Stimulated activated CD8-positive, alpha-beta memory T cell treated with anti-CD3 and anti-CD28 coated beads, Interleukin-7, amount 100 ng/mL, for 1 hour (primary cell): Measurements from ENCODE around the gene PEDS1.
A peak's percentile ranks its signal among the peaks of the same experiment; 100 is the strongest.
"Not testable (repeated sequence)": the region's sequence is repeated elsewhere in the genome, so short reads cannot be mapped to it uniquely, and the experiment has no call there.

ENCODE experiments used
- DNase-seq, 2 donors: peaks; one replicate each; pipeline ENCODE4 v3.0.0-alpha.2; 2020; ENCODE audit warnings: low read depth in 2 of 2

Gene PEDS1

DNA sequence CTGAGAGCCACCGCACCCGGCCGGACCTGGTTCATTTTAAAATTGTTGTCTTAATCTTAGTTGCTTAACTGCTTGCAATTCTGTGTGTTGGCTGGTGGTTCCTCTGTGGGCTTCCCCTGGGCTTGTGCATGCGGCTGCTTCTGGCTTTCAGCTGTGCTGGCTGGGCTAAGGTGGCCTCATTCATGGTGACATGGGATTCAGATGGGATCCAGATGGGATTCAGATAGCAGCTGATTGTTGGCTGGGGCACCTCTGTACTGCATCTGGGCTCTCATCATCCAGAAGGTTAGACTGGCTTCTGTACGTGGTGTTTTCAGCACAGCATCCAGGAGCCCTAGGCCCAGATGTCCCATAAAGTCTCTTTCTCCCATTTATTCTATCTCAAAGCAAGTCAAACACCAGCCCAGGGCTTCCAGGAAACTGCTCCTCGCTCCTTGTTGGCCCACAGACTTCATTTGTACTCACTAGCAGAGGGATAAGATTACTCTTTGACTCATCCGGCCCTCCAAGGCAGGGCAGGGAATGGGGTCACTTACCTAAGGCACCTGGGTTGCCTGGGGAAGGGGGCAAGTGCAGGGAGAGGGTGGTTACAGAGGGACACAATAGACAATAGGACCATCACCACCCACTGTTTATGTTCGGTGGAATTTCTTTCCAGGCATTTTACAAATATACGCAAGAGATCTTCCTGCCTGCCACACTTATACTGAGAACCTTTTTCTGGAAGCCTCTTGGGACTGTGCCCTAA lies 10.2 kb upstream of the PEDS1 start:
- no peak for DNase-seq

DNA sequence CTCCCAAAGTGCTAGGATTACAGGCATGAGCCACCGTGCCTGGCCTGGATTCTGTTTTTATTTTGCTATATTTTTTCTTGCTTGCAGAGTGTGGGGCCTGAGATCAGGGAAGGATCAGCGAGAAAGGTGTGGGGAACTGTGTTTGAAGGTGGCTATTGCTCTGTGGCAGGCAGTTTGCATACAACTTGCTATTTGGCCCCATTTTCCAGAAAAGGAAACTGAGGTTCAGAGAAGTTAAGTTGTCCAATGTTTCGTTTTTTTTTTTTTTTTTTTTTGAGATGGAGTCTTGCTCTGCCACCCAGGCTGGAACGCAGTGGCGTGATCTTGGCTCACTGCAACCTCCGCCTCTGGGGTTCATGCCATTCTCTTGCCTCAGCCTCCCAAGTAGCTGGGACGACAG lies 8.0 kb upstream of the PEDS1 start:
- not testable (repeated sequence) for DNase-seq

DNA sequence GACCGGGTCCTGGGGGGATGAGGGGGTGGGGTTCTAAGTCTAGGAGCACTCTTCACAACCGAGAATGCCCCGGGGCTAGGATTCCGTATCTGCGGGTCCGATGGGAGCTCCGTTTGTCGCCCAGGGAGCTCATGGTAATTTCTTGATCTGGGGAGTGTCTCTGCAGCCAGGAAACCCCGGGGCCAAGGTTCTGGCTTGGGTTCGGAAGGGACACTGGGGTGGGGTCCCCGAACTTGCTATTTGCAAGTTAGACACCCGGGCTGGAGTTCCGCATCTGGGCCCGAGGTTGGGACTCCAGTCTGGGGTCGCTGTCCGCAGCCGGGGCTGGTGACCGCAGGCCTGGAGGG lies 397 bp downstream of the PEDS1 start:
- DNase-seq = no peak

DNA sequence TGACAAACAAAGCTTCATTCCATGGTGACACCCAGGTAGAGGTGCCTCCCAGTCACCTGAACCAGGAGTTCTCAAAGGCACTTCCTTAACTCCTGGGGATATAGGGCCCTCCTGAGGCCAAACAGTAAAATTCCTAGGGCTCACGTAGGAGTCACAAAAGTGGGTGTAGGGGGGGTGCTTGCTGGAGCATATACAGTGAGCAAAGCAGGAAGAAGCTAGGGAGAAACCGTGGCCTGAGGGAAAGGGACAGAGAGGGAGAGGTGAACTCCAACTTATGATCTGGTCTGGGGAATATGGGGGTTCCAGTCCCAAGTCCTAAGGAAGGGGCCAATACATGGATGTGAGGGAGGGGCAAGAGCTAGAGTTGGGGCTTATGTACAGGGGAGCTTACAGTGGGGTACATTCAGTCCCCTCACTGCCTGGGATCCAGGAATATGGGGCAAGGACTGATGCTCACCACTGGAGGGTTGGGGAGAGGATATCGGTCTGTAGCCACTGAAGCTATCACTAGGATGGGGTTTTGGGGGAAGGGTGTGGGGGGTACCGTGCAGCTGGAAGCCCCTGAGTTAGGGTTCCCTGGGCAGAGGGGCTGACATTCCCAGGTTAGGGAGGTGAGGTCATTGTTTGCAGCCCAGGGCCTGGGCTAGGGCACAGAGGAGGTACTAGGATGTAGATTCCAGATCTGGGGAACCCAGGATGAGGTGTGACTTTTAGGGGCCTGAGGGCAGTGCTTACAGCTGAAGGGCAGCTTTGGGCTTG lies 950 bp downstream of the PEDS1 start:
- no peak for DNase-seq

DNA sequence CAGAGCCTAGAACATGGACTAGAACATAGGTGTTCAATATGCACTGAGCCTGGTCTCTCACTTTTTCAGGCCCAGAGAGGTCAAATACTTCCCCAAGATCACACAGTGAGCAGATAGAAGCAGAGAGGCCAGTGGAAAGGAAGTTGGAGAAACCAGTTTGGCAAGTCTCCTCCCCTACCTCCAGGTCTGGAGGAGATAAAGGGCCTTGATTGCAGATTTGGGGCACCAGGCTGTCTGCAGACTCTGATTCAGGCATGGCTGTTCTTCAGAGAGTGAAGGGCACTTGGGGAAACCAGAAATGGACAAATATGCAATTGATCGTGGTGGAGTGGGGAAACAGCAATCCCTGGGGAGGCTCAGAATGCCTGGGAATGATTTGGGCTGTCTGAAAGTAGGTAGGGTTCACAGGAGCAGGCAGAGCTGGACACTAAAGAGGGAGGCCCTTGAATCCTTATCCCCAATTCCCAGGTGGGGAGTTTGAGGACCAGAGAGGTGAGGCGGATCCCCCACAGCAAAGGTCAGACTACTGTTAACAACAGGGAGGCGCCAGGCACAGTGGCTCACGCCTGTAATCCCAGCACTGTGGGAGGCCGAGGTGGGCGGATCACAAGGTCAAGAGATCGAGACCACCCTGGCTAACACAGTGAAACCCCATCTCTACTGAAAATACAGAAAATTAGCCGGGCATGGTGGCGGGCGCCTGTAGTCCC lies 2.3 kb downstream of the PEDS1 start:
- no peak for DNase-seq

DNA sequence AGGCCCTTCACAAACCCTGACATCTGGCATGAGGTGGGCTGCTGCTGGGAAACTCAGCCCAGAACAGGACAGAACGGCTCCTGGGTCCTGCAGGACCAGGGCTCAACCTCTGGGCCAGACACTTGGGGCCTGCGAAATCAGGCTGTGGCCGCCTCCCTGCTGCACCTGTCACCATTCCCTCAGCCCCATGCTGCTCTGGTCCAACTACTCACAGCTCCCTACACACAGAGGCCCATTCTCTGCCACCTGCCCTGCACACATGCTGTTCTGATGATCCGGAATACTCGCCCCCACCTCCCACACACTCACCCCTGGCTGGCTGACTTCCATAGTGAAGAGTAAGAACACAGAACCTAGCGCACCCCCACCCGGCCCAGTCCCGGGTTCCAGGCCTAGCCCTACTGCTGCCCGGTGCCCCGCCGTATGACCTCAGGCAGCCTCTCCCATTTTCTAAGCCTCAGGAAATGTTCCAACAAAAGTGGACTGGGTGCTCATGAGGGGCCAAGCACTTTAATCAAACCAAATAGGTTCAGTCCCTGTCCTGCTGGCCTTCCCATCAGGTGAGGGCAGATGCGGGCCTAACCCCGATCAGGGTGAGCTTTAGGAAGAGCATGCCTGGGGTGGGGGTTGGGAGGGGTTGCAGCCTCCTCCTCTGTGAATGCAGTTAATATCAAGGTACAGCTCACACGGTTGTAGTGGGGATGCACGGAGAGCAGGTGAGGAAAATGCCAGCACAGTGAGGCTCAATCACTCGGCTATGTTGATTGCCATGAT lies 3.9 kb downstream of the PEDS1 start:
- no peak for DNase-seq

DNA sequence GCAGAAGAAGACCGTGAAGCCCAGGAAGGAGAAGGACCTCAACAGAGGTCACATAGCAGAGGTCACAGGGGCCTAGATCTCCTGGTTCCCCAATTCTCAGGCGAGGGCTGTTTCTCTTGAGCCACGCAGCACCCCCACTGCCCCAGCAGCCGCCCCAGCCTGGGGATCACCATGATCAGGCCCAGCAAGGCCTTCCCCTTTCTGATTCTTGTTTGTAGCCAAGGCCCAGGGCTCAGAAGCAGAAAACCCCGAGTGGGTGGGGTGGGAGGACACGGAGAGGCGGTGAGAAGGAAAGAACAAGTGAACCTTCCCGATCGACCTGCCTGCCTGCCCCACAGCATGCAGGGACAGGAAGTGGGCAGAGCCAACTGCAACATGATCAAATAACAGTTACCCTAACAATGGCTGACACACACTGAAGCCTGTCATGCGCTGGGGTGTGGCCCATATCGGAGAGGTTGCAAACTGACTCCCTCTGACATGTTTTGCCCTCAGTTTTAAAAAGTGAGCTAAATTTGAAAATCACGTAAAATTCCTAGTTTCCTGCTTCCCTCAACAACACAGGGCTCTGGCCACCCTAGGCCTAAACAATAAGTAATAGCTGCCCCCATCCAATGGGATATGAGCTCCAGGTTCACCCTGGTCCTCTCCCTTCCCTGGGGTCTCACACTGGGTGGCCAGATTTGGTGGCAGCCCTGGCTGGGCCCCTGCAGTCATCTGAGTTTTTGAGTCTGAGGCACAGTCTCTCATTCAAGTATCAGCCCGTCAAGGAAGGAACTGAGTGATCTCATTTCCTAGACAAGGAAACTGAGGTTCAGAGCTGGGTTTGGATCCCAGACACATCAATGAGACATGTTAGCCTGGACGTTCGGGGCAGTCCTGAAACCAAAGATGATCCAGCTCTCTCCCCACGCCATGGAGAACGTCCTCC lies 6.5 kb downstream of the PEDS1 start:
- peak; percentile 38 to 39 for DNase-seq

DNA sequence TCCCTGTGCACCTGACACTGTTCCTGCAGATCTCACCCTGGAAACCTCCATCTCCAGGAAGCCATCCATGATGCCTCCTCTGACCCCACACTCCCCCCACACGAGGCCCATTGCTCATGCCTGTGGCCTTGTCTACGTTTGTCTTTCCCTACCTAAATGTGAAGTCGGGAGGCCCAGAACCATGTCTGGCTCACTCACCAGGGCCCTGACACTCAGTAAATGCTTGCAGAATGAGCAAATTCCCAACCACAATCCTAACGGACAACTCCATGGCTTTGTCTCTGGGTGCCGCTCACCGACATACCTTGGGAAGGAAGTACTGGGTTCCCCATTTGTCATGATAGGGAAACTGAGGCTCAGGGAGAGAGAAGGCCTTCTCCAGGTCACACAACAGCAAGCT lies 7.3 kb downstream of the PEDS1 start:
- no peak for DNase-seq

DNA sequence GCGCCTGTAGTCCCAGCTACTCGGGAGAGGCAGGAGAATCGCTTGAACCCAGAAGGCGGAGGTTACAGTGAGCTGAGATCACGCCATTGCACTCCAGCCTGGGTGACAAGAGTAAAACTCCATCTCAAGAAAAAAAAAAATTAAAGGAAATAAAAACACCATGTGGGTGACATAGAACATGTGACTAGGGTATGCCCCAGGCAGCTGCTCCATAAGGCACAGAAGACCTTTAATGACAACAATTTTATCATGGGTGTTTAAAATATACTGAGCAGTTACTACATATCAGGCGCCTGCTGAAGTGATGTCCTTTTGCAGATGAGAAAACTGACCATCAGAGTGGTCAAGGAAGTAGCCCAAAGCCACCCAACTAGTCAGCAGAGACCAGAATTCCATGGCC lies 8.0 kb downstream of the PEDS1 start:
- no peak for DNase-seq

DNA sequence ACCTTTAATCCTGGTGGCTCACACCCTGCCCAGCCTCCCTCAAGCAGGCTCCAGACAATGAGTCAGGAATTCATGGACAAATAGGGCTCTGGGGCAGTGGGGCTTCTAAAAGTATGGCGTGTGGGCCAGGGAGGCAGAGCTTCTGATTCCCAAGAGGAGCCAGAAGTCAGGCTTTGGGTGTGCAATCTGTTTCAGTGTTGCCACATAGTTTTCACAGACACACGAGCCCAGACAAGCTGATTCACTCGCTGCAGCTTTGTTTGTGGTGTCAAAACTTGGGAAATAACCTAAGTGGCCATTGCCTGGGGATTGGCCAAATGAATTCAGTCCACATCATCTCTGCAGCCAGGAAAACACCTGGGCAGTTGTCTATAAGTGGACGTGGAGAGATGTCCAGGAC lies 9.2 kb downstream of the PEDS1 start:
- no peak for DNase-seq

DNA sequence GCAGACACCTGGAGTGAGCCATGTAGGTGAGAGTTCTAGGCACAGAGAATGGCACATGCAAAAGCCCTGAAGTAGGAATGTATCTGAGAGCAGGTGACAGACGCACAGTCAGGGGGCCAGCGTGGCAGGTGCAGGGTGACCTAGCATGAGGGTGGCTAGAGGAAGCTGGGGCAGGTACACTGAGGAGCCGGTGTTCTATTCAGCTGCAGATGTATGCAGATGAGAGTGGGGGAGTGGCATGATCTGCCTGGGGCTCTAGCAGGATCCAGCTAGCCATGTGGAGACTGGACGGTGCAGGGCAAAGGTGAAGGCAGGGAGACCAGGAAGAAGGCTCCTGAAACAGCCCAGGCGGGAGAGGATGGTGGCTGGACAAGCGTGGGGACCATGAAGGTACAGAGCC lies 10.7 kb downstream of the PEDS1 start:
- no peak for DNase-seq

DNA sequence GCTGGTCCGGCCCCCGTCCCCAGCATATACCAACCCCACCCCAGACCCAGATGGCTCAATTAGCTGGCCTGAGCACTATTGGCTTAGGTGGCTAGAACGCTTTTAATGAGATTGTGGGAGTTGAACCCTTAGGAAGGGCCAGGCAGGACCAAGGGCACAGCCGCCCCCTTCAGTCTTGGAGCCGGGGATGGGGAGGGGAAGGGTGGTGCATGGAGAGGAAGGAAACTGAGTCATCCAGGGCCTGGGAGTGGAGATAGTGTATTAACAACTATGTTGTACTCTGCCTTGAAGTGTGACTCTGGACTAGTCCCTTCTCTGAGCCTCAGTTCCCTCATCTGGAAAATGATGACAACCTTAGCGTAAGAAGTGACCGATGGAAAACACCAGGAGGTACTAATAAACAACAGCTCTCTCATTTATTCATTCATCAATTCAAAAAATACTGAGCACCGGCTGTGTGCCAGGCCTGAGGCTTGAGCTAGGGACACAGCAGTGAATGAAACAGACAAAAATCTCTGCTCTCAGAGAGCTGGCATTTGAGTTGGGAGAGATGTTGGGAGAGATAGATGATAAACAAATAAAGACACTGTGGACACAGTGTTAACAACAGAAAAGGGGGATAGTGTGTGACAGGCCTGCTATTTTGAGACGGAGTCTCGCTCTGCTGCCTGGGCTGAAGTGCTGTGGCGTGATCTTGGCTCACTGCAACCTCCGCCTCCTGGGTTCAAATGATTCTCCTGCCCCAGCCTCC lies 11.5 kb downstream of the PEDS1 start:
- no peak for DNase-seq

DNA sequence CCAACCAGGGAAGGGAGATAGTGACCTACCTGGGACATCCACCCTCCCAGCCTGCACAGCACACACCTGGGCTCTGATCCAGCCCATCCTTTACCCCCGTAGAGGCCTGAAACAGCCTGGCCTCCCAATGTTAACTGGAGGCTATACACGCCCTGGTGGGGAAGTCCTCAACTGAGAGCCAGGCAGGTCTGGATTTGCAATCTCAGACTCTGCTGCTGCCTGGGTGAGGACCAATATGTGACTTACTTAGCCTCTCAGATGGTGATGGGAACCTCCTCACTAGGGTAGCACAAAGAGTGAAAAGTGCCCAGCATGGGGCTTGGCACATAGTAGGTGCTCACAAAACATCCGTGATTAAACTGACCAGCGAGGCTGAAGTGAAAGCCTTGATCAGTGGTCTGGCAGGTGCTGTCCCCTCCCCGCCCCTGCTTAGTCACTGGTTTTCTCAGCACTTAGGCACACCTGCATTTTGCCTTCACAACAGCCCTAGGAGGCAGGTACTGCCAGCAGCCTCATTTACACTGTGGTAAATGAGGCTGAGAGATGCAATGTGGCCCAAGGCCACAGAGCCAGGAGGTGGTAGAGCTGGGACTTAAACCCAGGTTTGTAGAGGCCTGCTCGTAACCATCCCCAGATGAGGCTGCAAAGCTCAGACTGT lies 12.4 kb downstream of the PEDS1 start:
- DNase-seq = no peak

DNA sequence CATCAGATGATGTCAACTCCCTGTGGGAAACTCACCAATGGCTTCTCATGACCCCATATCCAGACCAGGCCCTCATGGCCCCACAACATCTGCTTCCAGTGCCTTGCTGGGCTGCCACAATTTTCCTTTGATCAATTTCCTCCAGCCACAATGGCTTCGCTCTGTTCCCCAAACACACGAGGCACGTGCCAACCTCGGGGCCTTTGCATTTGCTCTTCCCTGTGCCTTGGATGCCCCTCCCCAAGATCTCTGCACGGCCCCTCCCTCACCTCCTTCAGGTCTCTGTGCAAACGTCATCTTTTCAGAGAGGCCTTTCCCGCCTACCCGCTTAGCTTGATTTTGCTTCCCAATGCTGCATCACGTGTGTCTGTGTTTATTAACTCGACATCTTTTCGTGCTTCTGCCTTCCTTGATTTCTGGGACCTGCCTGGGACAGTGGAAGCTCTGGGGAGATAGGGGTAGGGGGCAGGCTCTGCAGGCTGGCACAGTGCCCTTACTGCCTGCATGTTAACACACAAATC lies 13.1 kb downstream of the PEDS1 start:
- DNase-seq = no peak

DNA sequence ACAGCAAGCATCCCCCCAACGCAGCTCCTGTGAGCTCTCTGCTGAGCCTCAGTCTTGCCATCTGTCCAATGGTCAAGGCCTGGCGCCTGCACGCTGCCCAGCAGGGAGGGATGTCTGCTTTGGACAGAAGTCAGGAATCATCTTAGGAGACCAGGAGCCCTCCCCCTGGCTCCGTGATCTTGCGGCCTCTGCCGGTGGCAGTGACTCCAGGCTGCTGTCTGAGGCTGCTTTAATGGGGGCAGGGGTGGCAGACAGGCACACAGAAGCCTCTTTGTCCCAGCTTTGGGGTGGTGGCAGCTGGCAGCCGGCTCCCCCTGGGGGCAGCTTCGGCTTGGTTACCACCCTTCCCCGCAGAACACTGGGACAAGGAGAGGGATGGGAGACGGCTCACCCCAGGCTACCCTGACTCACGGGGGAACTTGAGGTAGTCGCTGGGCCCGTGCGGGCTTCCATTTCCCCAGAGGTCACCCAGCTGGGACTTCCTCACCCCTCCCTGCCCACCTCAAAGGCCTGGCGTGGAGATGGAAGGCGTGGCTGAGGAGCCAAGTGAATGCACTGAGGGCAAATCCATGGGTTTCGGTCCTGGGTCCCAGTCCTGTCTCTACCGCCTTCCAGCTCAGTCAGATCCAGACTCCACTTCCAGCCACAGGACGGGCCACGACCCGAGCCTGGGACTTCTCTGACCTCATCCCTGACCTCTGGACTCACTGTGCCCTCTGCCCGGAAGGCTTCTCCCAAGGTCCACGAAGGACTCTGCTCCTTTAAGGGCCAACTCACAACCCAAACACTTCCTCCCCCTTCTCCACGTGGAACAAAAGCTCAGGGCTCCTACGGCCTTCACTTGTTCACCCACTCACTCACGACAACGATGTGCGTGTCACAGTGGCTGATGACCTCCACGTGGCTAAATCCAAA lies 14.8 kb downstream of the PEDS1 start:
- DNase-seq = no peak

DNA sequence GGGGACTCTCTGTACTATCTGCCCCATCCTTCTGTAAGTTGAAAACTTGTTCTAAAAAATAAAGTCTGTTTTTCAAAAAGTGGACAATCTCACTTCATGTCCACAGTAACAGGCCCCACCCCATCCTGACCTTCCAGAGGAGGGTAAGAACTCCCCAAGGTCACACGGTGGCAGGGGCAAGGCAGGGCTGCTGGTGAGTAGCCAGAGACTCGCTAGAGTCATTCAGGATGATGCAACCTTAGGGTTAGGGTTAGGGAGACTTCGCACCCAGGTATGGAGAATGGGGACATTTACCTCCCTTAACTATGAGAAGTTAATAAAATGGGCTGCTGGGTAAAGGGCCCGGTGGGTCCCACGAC lies 15.4 kb downstream of the PEDS1 start:
- DNase-seq = no peak

DNA sequence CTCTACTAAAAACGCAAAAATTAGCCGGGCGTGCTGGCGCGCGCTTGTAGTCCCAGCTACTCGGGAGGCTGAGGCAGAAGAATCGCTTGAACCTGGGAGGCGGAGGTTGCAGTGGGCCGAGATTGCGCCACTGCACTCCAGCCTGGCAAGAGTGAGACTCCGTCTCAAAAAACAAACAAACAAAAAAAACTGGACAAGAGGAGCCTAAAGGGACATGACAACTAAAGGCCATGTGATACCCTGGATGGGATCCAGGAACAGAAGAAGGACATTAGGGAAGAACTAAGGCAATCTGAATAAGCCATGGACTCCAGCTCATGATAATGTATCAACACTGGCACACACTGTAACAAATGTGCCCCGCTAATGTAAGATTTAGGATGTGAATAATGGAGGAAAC lies 15.8 kb downstream of the PEDS1 start:
- DNase-seq = not testable (repeated sequence)

DNA sequence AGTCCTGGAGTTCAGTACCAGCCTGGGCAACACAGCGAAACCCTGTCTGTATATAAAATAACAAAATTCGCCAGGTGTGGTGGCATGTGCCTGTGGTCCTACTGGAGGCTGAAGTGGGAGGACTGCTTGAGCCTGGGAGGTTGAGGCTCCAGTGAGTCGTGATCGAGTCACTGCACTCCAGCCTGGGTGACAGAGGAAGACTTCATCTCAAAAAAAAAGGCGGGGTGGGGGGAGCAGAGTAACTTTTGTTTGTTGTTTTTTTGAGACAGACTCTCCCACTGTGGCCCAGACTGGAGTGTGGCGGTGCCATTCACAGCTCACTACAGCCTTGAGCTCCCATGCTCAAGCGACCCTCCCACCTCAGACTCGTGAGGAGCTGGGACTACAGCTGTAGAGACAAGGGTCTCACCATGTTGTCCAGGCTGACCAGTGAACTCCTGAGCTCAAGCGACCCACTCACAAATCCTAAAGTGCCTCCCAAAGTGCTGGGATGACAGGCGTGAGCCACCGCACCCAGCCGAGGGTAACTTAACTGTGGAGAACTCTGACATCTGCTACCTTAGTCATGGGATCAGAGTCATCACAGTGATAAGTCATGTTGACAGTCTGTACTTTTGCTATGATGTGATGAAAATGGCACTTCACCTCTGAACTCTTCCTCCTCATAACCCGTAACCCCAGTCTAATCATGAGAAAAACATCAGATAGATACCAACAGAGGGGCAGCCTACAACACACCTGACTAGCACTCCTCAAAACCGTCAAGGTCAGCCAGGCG lies 16.5 kb downstream of the PEDS1 start:
- DNase-seq = no peak
